ENCODE data around the gene TM9SF1. TPM values are rescaled to one million over a fixed set of nuclear protein-coding genes. Genes with fewer than 3 reads are reported as not detected.

Gene TM9SF1
- total RNA-seq, 2 experiments from 2014 or later = 12.9 to 13.0 TPM

GRCh38 chr14:24241829-24242443, 46.7 kb upstream of the TM9SF1 start:
- DNase-seq (peak; percentile 85 to 97 (median 92)), ATAC-seq (ENCODE audit: poor library complexity) (peak; percentile 80)
- ChIA-PET CTCF (interaction anchor here (1.0 to 7.3 kb wide), 23 partner anchors 9 to 200 kb away, joined by 3 to 90 read pairs (median 8); partner anchors contain the start of genes CHMP4A, CIDEB, DHRS1 and EMC9), POLR2A (interaction anchor here (0.7 to 3.6 kb wide), 51 partner anchors 9 to 1371 kb away, joined by 3 to 144 read pairs (median 8); partner anchors contain the start of genes ACIN1, C14orf119, CBLN3 and CHMP4A)
- peak overlapping the region; percentile 100 for H3K27ac Mint-ChIP-seq
- H3K27me3 Mint-ChIP-seq = no peaks in the 10 kb centered on the region
- peak overlapping the region; percentile 97 to 100 for H3K27ac ChIP-seq (ENCODE audit: low read depth in 1 of 2, low read length in 2 of 2)
- H3K36me3 ChIP-seq (ENCODE audit: insufficient read depth, low read length) = peaks cover 43% of the 10 kb centered on the region
- no peaks in the 10 kb centered on the region for H3K9me3 ChIP-seq (ENCODE audit: control insufficient read depth in 1 of 2, insufficient read depth in 1 of 2, low read length in 2 of 2)
- H3K4me3 ChIP-seq (ENCODE audit: low read length) = peak overlapping the region; percentile 93
- H3K4me1 Mint-ChIP-seq (ENCODE audit: low read depth) = peaks cover 69% of the 10 kb centered on the region
- intact Hi-C loops (cut with DNase I, micrococcal nuclease) = loop anchor here (1.0 to 2.0 kb wide), 6 partner anchors 10 to 188 kb away; partner anchors contain the start of genes GMPR2 (in 2 of the 2), MDP1 (in 2 of the 2), NEDD8 (in 2 of the 2) and RABGGTA (in 1 of the 2)
- H3K4me1 ChIP-seq (ENCODE audit: insufficient read depth, low read length) = peaks cover 63% of the 10 kb centered on the region
- H3K36me3 Mint-ChIP-seq (ENCODE audit: low read depth) = peaks cover 55% of the 10 kb centered on the region
- TF ChIP-seq CTCF (IDR thresholded peaks at IDR 0.05) = no peak
- H3K9me3 Mint-ChIP-seq = no peaks in the 10 kb centered on the region
- H3K27me3 ChIP-seq (ENCODE audit: control insufficient read depth in 1 of 2, insufficient read depth in 2 of 2, low read length in 2 of 2) = no peaks in the 10 kb centered on the region
- peak overlapping the region; percentile 99 for H3K4me3 Mint-ChIP-seq

GRCh38 chr14:24240110-24240918, 45.1 kb upstream of the TM9SF1 start:
- no peaks in the 10 kb centered on the region for H3K27me3 Mint-ChIP-seq
- ATAC-seq (ENCODE audit: poor library complexity) (no peak), DNase-seq (peak in 1 of 14 experiments; percentile 2)
- intact Hi-C loops (cut with DNase I, micrococcal nuclease) = no loop called here
- Histone ChIP-seq H3K36me3 (ENCODE audit: insufficient read depth, low read length) (peaks cover 59% of the 10 kb centered on the region), H3K4me1 (ENCODE audit: insufficient read depth, low read length) (peaks cover 55% of the 10 kb centered on the region), H3K9me3 (ENCODE audit: control insufficient read depth in 1 of 2, insufficient read depth in 1 of 2, low read length in 2 of 2) (no peaks in the 10 kb centered on the region), H3K27me3 (ENCODE audit: control insufficient read depth in 1 of 2, insufficient read depth in 2 of 2, low read length in 2 of 2) (no peaks in the 10 kb centered on the region), H3K27ac (ENCODE audit: low read depth in 1 of 2, low read length in 2 of 2) (no peak overlapping the region), H3K4me3 (ENCODE audit: low read length) (no peak overlapping the region)
- ChIA-PET CTCF (interaction anchor here (1.8 to 3.4 kb wide), 2 partner anchors 24 to 57 kb away, joined by 6 to 38 read pairs; partner anchors contain the start of gene MDP1), POLR2A (interaction anchor here (3.0 to 3.6 kb wide), 3 partner anchors 26 to 79 kb away, joined by 13 to 144 read pairs (median 26); partner anchors contain the start of genes CHMP4A, IRF9 and MDP1)
- H3K36me3 Mint-ChIP-seq (ENCODE audit: low read depth) = peaks cover 71% of the 10 kb centered on the region
- no peaks in the 10 kb centered on the region for H3K9me3 Mint-ChIP-seq
- H3K27ac Mint-ChIP-seq = peak overlapping the region; percentile 100
- peaks cover 77% of the 10 kb centered on the region for H3K4me1 Mint-ChIP-seq (ENCODE audit: low read depth)
- peak overlapping the region; percentile 99 for H3K4me3 Mint-ChIP-seq
- no peak for TF ChIP-seq CTCF (IDR thresholded peaks at IDR 0.05)

GRCh38 chr14:24238527-24239037, 43.3 kb upstream of the TM9SF1 start:
- Mint-ChIP-seq H3K27me3 (no peaks in the 10 kb centered on the region), H3K9me3 (no peaks in the 10 kb centered on the region), H3K4me3 (peak overlapping the region; percentile 99), H3K27ac (peak overlapping the region; percentile 100), H3K4me1 (ENCODE audit: low read depth) (peaks cover 82% of the 10 kb centered on the region), H3K36me3 (ENCODE audit: low read depth) (peaks cover 86% of the 10 kb centered on the region)
- no peak overlapping the region for H3K27ac ChIP-seq (ENCODE audit: low read depth in 1 of 2, low read length in 2 of 2)
- DNase-seq (no peak), ATAC-seq (ENCODE audit: poor library complexity) (no peak)
- no peaks in the 10 kb centered on the region for H3K9me3 ChIP-seq (ENCODE audit: control insufficient read depth in 1 of 2, insufficient read depth in 1 of 2, low read length in 2 of 2)
- intact Hi-C loops (cut with DNase I, micrococcal nuclease) = no loop called here
- no peak for TF ChIP-seq CTCF (IDR thresholded peaks at IDR 0.05)
- no peak overlapping the region for H3K4me3 ChIP-seq (ENCODE audit: low read length)
- peaks cover 74% of the 10 kb centered on the region for H3K36me3 ChIP-seq (ENCODE audit: insufficient read depth, low read length)
- peaks cover 57% of the 10 kb centered on the region for H3K4me1 ChIP-seq (ENCODE audit: insufficient read depth, low read length)
- ChIA-PET CTCF (interaction anchor here (1.8 to 3.3 kb wide), 2 partner anchors 23 to 59 kb away, joined by 6 to 14 read pairs; partner anchors contain the start of gene MDP1), POLR2A (interaction anchor here (0.5 to 2.6 kb wide), 4 partner anchors 8 to 43 kb away, joined by 3 to 11 read pairs (median 7); partner anchors contain the start of genes MDP1 and TM9SF1)
- no peaks in the 10 kb centered on the region for H3K27me3 ChIP-seq (ENCODE audit: control insufficient read depth in 1 of 2, insufficient read depth in 2 of 2, low read length in 2 of 2)
